Measurements from ENCODE around the gene RARB.

Gene RARB

DNA sequence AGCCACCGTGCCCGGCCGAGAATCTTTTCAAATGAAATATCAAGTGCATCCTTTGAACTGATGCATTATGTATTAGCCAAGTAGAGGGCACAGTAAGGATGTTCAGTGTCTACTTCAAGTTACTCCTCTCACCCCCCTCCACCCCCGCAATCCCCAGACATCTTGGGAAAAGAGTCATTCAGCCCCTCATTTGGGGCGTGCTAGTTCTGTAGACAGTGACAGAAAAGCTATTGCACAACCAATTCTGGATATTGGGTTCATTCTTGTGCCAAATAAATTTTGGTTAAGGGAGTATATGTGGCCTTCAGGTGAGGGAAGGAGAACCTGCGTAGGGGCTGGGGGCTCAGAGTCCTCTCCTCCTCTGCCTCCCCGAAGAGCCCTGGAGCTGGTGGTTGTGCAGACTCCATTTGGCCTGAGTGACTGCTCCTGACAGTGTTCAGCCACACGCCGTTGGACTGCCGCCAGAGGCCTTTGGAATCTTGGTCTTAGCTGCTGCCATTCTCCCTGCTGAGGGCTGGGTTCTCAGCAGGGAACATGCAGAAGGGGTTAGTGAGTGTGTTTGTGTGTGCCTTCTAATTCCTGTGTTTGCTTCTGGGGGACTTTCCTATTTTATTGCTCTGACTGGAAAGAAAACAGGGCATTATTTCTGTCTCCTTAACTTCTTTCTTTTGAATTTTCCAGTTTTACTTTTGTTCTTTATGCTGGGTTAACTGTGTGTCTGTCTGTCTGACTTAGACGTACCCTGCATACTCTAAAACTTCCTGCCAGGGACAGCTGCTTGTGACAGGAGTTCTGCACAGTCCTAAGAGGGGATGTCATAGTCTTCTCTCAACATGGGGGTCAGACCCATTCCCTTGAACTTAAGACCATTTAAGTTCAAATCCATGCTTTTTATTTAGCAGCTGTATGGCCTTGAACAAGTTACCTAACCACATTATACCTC, 21.0 kb downstream of the RARB start:
- peak; percentile 93 for DNase-seq

DNA sequence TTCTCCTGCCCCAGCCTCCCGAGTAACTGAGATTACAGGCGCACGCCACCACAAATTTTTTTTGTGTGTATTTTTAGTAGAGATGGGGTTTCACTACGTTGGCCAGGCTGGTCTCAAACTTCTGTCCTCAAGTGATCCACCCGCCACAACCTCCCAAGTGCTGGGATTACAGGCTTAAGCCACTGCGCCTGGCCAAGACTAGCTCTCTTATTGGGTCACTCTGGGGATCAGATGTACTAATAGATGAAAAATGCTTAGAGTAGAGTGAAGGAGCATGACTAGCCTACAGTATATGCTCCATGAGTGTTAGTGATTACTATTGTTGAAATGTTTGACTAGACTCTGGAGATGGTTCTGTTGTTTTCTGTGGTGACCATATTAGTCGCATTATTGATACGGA, 21.8 kb downstream of the RARB start:
- DNase-seq = no peak

DNA sequence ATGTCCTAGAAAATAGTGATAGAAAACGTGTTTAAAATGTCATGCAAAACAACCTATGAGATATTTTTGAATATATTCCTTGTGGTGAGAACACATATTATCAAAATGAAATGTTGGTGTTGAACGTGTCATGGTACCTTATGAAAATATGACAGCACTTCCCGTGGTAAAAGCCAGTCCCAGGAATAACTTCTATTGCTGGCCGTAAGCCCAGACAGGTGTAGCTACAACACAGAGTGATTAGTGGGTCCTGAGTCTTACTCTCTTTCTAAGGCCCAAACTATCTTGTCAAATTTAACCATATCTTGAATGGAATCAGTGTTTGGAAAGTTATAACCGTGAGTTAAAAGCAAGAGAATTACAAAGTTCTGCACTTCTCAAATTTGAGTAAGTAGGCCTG, 24.1 kb downstream of the RARB start:
- no peak for DNase-seq

DNA sequence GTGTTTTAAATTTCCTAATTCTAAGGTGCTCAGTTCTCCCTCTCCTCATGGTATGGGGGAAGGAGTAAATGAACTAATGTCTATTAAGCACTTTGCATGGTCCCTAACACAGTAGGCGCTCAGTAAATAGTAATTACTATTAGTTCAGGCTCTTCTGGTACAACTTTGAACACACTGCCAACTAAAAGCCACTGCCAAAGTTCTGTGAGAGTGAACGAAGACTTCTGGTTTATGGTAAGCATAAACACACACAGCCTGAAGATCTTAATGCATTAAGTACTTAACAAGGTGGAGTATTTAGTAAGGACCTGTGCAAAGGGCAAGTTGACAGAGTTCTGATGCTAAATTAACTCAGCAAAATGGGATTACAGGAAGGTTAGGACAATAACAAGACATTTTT, 24.7 kb downstream of the RARB start:
- no peak for DNase-seq

DNA sequence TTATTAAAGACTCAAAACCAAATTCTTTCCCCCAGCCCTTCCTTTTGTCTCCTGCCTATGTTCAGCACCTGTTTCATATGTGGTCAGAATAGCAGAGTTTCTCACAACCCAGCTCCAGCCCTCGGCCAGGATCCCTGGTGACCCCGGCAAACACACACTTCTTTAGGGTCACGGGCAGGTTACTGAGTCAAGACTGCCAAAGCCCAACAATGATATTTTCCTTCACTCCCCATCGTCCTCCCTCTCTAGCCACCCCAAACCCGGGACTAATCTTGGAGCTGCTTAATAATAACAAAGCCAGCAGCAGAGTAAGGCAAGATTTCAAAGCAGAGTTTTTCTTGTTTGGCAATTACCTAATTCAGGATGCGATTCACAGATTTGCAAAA, 25.5 kb downstream of the RARB start:
- DNase-seq = no peak

DNA sequence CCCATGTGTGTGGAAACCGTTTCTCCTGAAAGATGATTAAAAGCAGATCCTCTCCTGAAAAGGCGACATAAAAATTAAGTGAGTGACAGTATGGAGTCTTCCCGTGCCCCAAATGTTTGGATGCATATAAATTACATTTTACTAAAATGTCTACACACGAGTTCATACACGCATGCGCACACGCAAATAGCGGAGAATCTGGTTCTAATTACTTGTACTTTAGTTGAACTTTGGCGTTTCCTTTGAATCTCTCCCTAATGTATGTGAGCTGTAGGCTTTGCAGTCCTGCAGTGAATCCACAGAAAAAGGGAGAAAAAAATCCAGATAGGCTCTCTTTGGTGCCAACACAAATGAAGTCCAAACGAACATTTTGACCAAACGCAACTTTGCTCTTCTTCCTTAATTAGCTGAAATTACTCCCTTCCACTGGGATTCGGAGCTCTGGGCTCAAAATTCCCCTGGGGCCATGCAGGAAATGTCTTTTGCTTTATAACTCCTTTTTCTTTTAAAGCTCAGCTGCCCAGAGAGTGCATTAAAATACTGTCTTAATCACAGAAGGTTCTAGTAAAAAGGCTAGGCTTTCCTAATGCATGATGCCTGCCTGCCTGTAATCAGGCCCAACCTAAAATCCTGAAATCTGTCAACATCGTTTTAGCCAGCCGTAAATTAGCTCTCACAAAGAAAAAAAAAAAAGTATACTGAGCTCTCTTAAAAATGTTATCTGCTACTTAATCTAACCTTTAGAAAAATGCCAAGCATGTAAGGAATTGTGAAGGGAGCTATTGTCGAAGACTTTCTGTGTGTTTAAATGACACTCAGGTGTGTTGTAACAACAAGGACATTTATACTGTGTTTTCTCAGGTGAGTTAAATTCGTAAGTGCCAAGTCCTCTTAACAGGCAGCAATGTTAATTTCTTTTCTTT, 26.2 kb downstream of the RARB start:
- DNase-seq = peak; percentile 93

DNA sequence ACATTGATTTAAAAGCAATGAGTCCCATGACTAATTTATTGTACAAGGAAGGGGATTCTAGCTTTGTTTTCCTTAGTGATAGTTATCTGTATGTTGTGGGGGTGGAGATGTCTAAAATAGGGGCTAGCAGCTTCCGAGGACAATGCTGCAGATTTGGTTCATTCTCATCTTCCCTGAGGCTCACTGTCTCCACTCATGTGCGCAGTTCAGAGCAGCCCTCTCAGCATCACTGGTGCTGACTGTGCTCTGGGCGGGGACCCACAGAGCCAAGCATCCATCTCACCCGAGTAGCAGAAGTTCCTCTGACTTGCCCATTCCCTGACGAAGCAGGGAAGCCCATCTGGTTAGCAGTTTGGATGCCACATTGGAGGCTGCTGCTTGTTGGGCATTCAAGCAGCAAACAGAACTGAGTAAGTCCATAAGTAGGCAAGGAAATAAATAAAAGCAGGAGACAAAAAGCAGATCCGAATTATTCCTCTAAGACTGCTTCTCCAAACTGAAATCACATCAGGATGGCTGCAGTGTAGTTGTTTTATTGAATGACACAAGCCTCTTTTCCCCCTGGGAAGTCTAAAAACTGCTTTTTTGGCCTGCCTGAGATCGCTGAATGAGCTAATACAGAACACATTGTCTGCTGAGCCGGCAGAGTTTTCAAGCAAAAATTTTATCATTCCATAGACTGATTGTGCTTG, 27.5 kb downstream of the RARB start:
- DNase-seq = peak; percentile 88

DNA sequence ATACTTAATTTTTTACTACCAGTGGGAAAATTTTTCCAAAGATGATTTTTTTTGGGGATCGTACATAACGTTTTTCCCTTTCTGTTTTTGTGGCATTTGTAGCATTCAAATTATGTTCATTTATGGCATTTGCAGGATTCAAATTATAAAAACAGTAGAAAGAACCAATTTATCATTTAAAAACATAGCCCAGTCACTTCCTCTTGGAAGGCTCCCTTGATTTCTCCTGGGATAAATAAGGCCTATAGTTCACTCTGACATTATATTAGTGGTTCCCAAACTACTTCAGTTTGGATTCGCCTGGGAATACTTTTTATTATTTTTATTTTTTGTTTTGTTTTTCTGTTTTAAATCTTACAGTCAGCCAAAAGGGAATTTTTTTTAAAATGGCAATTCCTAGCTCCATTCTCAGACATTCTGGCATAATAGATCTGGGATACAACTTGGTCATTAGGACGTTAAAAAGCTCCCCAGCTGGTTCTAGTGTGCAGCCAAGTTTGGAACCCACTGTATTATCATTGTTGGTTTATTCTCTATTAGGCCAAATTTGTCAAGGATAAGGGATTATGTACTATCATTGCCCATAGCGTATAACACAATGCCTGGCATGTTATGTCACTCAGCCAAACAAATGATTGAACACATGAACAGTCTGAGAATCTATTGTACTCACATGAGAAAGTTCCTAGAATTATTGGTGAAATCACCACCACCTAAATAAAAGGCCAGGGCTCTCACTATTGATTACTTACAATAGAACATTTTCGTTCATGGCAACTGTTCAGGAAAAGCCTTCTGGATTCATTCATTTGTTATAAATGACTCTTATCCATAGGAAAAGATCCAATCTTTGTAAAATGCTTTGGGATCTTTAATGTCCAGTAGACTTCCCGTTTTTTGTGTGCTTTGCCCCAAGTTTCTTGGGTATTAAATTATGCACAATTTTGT, 28.9 kb downstream of the RARB start:
- no peak for DNase-seq

DNA sequence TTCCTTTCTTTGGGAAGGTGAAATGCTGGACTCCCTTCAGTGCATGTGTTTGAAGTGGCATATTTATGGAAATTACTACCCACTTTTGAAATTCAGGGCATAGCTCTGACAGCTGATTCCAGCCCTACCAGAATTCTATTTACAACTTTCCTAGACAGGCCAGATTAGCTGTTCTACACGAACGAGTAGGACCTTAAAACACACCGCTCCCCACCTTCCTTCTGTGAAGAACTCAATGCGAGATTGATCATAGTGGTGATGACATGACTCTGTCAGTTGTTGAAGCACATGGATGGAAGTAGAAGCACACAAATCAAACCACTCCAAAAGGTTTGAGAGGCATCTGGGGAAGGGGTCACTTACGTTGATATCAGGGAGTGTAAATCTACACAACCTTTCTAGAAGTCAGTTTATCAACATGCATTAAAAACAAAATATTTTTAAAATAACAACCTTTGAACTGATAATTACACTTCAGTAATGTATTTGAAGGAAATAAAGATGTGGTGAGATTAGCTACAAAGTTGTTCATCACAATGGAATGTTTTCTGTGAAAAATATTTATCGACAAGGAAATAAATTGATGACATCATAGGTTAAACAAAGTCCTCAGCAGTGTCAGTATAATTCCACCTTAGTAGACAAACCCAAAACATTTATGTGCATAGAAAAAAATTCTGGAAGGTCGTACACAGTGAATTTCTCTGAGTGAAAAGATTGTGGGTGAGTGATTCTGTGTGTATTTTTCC, 29.8 kb downstream of the RARB start:
- peak; percentile 73 for DNase-seq

DNA sequence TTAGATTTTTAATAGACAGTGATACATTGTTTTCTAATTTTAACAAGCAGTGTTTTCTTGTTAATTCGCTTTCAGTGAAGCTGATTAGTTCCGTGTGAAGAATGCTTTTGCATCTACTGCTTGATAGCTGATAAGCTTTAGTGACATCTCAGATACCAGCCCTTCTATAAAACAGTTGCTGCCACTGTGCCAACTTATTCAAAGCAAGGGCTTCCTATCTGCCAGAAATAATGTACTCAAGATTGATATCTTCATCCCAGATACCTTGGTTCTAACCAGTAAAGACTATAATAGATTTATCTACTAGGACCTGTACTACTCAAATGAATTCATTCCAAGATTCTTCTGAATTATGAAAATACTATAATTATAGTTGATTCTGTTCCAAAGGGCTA, 30.4 kb downstream of the RARB start:
- no peak for DNase-seq

DNA sequence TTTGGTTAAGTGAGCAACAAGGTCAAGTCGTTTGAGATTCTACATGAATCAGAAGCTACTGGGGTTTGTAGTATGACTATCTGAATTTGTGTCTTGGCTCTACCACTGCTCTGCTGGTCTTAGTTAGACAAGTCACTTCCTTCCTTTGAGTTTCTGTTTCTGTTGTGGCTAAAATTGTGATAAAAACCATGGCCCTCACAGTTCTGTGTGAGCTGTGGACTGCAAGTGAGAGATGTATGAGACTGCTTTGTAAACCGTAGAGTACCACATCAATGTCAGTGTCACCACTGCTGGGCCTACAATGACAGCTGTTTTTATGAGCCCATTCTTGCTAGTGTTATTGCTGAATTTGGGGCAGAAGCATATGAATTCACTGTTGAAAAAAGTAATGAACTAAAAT, 32.7 kb downstream of the RARB start:
- no peak for DNase-seq

DNA sequence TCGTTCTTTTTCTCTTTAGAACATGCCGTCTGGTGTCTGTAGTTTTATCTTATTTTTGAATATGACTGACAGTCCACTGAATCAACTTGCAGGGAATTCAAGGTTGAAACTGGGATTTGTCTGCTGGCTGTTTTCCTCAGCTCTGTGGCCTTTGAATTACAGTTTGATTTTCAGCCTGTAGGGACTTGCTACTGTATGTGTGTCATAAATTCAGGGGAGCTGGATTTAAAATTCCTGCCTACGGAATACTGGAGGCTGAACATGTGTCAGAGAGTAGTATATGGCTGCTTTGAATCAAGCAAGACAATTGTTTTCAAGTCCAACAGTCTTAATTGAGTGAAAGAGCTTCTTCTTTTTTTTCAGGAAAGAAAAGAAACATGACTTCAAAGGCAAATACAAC, 33.9 kb downstream of the RARB start:
- DNase-seq = no peak

DNA sequence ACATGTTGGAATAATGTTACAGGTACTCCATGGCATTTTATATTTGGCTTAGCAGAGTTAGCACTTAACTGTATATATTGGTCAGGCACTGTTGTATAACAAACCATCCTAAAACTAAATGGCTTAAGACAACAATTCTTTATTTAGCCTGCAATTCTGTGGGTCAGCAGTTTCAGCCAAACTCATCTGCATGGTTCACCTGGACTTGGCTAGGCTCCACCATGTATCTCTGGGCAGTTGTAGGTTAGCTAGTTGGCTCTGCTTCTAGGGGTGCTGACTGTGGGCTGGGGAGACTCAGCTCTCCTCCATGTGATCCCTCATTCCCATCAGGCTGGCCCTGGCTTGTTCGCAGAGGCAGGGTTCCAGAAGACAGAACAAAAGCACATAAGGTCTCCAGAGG, 34.4 kb downstream of the RARB start:
- no peak for DNase-seq

DNA sequence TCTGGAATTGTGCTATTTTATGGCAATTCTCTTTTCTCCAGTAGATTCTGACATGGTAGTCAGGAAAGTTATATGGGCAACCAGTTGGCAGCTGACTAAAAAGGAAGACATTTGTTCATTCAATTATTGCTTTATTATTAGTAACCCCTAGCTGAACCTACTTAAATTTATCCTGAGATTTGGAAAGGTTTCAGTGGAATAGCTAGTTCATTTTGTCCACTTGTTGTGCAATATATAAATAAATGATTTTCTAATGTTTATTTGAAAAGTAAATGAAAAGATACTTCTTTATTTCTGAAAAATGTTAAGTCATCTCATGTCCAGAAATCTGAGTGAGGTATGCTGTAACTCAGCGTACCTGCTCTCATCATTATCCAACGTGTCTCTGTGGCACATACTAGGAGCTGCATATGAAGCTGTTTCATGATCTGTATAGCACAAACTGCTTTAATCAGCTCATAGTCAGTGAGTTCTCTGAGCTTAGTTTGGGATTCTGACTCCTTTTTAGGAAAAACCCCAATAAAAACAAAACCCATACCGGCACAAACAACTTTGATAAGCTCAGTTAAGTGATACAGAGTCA, 35.9 kb downstream of the RARB start:
- DNase-seq = no peak

DNA sequence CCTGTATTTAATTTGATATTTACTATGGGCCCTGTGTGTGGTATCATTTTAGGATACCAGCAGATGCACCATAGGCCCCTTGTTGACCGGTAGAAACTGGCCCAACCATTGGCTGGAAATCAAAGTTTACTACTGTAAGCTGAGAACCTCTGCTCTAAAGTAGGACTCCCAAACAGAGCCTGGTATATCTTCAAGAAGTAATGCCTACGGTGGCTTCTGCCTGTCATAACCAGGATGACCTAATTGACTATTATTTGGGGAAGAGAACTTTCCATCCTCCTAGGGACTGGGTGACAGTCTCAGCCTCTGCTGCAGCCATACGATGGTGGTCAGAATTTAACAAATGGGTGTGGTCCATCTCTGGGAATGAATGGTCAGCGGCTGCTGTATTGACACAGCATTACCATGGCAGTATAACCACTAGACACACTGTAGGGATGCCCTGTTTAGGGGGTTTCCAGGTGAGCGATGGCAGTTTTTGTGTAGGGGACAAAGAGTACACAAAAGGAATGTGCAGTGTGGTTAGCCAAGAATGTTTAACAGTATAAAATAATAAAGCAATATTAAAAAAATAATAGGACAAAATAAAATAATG, 37.3 kb downstream of the RARB start:
- DNase-seq = no peak

DNA sequence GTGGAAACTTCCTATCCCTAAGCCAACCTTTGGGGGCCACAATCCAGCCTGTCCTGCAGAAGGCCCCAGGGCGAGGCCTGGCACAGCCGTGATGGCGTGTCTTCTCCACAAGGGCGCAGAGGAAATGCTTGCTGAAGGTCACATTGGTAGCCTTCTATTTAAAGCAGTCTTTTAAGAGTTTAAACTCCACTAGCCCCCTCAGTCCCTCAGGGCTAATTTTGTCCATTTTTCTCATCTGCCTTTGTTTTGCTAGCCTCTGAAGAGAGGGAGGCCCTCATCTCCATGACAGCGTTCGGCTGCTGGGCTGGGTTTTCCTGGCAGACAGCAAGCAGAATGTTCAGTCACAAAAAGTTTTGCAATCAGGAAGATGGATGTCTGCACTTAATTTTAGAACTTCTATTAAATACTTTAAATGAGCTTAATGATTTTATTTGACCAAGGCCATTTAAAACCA, 40.8 kb downstream of the RARB start:
- peak; percentile 73 for DNase-seq

DNA sequence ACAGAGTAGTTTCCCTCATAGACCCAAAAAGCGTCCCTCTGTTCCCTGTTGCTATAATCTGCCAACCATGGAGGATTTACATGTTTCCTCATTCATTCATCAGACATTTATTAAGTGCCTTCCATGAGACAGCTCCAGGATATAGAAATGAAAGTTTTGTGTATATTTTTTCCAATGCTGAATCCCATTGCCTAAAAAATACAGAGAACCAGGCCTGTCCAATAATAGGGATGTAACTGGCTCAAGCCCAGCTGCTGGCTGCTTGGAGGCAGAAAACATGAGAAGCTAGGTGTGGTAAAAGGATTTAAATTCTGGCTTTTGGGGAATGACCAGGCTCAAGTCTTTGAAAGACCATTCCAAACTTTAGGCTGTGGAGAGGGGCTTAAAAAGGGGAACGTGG, 41.5 kb downstream of the RARB start:
- DNase-seq = no peak

DNA sequence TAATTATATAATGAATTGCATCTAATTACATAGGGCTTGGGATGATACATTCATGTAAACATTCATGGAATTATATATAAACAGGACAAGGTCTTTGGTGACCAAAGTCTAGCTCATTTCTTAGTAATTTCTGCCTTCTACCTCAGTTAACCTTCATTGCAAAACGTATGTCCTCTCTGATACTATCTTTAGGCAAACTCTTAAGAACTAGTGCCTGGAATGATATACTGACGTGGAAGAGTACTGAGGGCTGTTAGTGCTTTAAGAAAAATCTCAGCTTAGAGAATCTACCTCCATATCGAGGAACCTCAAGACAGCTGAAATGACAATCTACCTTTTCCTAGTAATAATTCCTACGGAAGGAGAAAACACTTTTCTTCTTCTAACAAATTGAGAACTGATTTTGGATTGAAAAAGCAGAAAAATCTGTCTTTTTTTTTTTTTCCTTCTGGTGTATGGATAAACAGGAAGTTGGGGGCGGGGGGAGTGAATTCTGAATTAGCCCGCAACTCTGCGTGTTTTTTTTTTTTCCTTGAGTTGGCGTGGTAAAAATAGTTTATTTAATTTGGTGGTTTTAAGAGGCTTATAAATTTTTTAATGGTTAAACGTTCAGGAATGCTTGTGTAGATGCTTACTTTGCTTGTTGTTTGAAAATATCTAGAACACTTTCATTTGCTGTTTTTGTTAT, 43.2 kb downstream of the RARB start:
- peak; percentile 62 for DNase-seq

DNA sequence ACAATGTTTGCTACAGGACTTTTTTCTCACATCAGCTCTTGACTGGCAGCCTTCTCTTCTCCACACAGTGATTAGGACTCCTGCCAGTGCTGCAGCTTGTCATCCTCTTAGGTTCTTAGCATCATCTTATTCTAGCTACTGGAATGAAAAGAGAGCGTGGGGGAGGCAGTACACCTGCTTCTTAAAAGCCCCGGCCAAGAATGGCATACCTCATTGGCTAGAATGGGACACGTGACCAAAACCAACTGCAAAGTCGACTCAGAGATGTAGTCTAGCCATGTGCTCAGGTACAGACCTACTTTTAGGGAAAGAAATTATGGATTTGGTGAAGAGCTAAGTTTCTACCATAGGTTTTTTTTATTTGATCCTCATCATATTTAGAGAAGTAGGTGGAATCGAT, 44.1 kb downstream of the RARB start:
- no peak for DNase-seq

DNA sequence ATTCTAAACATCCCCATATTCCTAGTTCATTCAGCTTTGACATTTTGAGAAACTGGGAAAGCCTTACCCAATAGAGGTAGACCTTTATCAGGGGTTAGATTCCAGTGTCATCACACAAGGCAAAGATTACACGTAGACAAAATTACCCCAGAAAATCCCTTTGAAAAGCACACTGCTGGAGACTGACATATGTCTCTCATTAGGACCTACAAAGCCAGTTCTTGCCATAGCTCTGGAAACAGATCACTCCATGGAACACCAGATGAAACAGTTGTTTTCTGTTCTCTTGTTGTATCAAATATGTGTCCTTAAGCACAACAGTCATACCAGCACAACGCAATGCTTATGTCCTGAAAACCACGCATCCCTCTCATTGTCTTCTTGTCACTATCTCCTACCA, 44.7 kb downstream of the RARB start:
- no peak for DNase-seq
